Kidney capillary endothelial cell (primary cell): Measurements from ENCODE around the gene SPATA31D4.
"Not testable (repeated sequence)": the region's sequence is repeated elsewhere in the genome, so short reads cannot be mapped to it uniquely, and the experiment has no call there.

Source experiments
- DNase-seq: peaks from one replicate; pipeline ENCODE4 v3.0.0-alpha.2; 2018; ENCODE audit warnings: low spot score

SPATA31D4 gene

DNA sequence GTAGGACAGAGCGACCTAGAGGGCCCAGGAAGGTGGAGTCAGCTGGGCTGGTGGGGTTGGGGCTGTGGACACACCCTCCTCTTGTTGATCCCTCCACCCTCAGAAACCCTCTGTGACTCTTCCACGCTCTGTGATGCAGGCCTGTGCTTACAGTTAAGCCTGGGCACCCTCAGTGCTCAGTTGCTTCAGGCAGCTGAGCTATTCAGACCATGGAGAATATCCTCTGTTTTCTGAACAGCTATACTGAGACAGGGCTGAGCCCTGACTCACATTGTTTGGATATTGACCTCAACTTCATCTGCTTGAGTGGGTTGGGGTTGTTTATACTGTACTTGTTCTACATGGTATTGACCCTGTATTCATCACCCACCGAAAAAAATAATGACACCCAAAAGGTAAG is at the start of gene SPATA31D4:
Gene SPATA31D4 (plus strand): TSS at position 124 of the 400 bp plus-strand sequence. CDS start 86 bp downstream, at position 210.
- DNase-seq = not testable (repeated sequence)

DNA sequence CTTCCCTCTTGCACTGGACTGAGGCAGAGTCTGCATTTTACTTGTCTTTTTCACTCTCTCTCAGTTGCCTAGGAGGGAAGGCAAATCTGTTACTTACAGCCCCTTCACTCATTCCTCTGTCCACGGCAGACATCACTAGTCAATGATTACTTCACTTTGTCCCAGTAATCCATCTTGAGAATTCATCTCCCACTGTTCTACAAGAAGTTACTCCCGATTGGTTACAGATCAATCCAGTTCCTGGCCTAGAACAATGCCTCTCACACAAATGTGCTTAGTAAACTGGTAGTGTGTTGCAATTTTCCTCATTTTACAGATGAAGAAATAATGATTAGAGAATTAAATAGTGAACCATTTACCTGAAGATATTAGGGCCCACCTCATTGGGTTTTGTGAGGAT is 49.7 kb upstream of the SPATA31D4 start:
- no peak for DNase-seq

DNA sequence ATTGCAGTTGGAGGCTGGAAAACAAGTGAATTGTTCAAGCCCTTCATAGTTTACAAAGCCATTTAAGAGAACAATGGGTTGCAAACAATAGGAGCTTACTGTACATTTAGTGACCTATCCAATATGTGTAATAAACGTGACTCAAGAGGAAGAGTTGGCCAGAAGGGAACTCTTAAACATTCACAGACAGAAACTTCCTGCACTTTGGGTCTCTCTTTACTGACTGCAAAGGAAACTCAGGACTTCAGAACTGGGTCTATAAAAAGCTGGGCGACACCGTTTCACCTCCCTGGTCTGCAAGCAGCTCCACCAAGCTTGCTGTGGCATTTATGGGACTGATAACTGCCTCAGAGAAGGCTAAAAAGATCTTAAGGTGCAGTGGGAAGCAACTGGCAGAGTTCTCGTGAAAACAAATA is 48.7 kb upstream of the SPATA31D4 start:
- peak; percentile 96 for DNase-seq

DNA sequence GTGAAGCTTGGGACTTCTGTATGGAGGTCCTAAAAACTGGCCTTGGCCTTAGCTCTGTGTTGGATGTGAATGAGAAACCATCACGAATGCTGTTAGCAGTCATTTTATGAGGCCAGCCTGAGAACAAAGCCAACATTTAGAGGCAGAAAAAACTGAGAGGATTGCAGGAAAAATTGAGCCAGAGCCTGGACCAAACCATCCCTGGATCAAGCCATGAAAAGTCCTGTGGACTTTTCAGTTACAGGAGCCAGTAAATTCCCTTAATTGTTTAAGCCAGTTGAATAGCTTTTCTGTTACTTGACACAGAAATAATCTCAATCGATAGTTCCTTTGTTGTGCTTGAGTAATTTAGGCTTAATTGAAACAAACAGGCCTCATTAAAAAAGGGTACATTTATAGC is 42.6 kb upstream of the SPATA31D4 start:
- DNase-seq = no peak

DNA sequence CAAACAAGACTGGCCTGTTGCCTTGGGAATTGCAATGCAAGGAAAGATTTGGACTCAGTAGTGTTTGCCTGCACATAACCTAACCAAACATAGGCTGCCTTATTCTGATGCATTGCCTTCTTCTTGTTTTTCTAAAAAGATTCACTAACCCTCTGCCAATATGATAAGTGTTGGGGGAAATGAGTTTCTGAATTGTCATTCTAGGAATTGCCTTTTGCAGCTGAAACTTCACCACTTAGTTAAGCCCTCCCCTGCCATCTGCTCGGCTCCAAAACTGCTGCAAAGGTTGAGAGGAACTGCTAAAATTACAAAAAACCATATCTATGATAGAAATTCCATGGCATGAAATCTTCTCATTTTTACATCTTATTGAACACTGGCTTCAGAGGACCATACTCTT is 41.6 kb upstream of the SPATA31D4 start:
- DNase-seq = no peak

DNA sequence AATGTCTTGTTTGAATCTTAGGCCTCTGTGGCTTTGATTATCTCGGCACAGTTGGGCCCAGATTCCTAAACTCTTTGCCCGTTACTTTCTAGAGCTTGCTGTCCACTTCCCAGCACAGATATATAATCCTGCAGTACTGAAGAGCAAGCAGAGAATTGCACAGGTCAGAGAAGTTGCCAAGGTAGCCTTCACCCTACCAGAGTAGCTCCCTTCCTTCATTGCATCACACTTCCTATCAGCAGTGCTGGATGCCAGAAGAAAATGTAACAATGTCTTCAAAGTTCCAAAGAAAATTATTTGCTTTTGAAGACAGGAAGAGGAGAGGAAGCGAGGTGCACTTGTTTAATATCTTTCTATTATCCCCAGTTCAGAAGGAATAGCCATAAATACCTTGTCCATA is 38.1 kb upstream of the SPATA31D4 start:
- no peak for DNase-seq

DNA sequence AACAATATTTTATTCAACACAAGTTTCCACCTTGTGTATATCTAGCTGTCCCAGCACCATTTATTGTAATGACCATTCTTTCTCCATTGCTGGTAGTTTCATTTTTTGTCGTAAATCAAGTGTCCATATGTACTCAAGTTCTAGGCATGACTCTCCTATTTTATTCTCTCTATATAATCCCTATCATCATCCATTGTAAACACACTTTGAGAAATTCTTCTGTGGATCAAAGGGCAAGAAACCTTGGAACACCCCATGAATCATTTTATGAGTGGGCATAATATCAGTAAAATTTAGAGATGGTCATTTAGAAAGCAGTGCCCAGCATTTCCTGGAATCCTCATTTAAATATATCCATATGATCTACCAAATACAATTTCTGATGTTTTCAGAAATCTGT is 35.8 kb upstream of the SPATA31D4 start:
- no peak for DNase-seq

DNA sequence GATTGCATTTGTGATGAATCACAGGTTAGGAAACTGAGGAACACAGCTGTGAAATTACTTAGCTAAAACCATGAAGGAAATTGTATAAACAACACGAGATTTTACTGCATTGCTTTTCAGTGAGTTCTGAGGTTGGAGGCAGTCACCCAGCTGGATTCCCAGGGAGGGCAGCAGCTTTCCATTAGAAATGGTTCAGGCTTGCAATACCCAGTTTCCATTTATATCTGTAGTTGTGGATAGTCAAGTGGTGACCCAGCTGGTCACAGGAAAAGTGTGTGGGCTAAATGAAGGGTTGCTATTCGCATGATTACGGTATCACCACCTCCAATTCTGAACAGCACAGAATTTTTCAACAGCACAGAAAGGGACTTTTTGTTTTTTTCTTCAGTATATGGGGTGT is 34.3 kb upstream of the SPATA31D4 start:
- DNase-seq = no peak

DNA sequence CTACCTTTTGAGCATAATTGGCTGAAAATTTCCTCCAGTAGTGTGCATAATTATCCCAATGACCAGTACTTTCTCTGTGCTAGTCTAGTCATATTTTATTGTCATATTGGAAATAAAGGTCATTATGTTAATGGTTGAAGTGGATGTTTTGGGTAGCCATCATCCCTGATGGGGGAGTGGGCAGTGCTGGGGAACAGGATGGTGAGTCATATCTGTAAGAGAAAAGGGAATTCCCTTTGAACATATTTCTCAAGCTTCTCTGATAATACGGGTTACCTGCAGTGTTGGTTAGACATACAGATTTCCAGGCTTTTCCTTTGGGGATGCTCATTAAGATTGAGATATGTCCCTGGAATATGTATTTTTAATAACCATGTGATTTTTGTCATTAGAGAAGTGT is 33.3 kb upstream of the SPATA31D4 start:
- no peak for DNase-seq

DNA sequence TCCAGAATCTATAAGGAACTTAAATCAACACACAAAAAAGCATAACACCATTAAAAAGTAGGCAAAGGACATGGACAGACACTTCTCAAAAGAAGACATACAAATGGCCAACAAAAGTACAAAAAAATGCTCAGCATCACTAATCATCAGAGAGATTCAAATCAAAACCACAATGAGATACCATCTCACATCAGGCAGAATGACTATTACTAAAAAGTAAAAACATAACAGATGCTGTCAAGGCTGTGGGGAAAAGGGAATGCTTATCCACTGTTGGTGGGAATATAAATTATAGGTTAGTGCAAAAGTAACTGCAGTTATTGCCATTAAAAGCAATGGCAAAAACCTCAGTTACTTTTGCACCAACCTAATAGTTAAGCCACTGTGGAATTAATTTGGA is 32.2 kb upstream of the SPATA31D4 start:
- DNase-seq = no peak

DNA sequence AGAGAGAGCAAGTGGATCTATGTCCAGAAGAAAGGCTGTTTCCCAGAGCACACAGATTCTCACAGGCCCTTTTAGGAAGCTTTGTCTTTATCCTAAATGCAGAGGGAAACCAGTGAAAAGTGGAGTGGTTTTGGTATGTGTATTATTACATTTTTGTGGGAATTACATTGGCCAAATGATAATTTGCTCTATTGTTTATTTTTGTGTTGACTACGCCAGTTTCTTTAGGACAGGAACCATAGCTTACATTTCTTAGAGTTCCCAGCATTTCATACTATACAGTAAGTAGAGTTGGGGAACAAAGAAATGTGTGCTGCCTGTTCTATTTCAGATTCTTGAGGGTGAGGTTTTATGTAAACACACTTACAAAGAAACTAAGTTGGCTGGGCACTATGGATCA is 29.4 kb upstream of the SPATA31D4 start:
- no peak for DNase-seq

DNA sequence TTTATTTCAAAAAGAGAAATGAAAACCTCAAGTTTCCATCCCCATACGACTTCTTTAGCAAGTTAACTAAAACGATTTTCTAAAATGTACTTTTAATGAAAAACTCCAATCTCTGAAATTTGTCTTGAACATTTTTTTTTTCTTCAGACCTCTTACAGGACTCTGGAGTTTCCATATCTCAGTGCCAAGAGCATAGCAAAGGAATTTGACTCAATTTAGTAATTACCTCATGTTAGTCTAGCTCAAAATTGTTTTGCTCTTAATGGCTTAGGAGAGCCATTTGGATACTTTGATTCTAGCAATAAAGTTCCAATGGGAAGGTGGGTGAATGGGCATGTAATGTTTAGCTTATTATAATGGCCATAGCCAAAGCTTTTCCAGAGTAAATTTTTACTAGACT is 26.0 kb upstream of the SPATA31D4 start:
- DNase-seq = no peak

DNA sequence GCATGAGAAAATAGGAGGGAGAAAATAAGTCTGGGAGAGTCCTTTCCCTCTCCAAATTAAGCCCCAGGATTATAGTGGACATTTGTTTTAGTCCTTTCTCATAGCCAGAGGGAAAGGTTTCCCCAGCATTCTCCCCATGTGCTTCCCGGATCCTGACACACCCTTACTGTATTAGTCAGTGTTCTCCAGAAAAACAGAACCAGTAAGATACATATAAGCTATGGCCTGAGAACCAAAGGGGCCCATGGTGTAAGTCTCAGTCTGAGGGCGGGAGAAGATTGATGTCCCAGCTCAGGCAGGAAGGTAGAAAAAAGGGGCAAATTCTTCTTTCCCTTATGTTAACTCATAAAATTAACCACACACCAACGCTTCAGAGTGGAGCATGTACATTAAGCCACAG is 25.6 kb upstream of the SPATA31D4 start:
- no peak for DNase-seq

DNA sequence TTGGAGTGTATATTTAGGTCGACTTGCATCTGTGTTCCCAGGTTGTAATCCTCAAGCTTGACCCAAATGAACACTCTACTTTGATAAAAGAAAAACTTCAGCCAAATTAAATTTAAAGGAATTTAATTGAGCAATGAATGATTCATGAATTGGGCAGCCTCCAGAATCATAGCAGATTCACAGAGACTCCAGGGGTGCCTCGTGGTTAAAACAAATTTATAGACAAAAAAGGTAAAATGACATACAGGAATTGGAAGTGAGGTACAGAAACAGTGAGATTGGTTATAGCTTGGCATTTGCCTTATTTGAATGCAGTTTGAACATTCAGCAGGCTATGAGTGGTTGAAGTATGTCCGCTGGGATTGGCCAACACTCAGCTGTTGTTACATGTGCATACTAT is 21.6 kb upstream of the SPATA31D4 start:
- no peak for DNase-seq

DNA sequence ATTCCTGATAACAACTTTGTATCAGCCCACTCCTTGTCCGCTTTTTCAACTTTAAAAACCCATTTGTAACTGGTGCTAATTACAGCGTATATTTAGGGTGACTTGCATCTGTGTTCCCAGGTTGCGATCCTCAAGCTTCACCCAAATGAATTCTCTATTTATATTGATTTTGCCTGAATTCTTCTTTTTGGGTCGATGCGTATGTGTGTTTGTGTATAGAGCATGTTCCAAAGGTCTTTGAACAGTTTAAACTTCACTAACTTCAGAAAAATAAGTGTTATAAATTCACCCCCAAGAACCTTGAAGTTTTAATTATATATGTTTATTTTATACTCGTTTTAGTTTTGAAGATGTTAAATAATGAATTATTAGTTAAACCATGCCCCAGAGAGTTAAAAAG is 16.1 kb upstream of the SPATA31D4 start:
- DNase-seq = no peak

DNA sequence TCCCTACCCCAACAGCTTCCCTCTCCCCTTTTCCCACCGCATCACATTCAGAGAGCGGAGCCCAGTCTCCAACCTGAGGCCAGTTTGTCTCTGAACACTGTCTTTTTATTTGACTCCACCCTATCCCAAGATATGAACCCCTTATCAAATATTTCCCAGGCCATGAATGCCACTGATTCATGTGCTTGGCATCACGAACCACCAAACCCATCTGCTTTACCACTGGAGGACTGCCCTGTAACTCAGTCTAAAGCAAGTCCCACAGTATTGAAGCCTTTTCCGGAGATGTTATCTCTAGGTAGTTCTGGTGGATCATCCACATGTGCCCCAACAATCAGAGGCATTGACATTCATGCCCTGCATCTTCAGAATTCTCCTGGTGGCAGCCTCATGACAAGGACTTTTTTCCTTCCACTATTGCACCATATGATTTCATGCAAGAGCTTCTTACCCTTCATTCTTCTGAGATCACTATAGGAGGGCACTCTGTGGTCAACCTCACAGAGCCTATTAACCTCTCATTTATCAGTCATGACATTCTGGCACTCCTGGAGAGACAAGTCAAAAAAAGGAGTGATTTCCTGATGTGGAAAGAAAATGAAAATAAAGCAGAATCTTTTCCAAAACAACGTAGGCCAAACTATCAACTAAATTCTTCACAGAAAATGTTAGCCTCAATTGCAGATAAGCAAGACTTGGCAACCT is 12.3 kb upstream of the SPATA31D4 start:
- DNase-seq = no peak

DNA sequence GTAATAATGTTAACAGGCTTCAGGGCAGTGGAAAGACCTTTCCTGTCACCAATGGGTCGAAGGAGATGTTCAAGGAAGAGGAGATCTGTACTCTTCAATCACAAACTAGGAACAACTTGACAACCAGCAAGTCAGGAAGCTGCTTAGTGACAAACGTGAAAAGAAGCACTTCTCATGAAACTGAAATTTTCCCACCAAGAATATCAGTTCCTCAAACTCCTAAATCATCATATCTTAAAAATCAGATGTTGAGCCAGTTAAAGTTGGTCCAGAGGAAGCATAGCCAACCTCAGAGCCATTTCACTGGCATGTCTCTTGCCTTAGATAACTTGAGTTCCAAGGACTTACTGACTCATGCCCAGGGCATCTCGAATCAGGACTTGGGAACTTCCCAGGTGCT is 9.7 kb upstream of the SPATA31D4 start:
- DNase-seq = not testable (repeated sequence)

DNA sequence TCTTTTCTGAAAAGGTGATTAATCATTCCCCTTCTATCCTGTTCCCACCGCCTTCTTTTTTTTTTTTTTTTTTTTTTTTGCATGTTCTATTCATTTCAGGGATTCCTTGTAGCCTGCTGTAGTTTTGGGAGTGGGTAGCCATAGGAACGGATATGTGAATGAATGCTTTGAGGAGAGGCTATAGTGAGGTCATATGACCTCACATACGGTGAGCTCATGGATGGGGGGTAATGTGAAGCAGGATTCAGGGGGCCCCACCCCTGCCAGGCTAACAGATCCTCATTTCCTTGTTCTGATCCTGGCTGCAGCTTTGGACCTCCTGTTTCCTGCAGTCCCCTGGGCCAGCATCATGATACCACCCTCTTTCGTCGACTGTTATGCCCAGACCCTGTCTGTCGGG is 1.9 kb downstream of the SPATA31D4 start:
- not testable (repeated sequence) for DNase-seq

DNA sequence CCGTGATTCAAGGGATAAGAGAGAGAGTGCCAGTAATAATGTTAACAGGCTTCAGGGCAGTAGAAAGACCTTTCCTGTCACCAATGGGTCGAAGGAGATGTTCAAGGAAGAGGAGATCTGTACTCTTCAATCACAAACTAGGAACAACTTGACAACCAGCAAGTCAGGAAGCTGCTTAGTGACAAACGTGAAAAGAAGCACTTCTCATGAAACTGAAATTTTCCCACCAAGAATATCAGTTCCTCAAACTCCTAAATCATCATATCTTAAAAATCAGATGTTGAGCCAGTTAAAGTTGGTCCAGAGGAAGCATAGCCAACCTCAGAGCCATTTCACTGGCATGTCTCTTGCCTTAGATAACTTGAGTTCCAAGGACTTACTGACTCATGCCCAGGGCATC is 5.3 kb downstream of the SPATA31D4 start:
- DNase-seq = not testable (repeated sequence)

DNA sequence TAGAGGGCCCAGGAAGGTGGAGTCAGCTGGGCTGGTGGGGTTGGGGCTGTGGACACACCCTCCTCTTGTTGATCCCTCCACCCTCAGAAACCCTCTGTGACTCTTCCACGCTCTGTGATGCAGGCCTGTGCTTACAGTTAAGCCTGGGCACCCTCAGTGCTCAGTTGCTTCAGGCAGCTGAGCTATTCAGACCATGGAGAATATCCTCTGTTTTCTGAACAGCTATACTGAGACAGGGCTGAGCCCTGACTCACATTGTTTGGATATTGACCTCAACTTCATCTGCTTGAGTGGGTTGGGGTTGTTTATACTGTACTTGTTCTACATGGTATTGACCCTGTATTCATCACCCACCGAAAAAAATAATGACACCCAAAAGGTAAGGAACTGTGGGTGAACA is 15.2 kb downstream of the SPATA31D4 start, which contains the start of gene SPATA31D3:
Gene SPATA31D3 (plus strand): TSS at position 108 of the 400 bp plus-strand sequence. CDS start 86 bp downstream, at position 194.
- not testable (repeated sequence) for DNase-seq

DNA sequence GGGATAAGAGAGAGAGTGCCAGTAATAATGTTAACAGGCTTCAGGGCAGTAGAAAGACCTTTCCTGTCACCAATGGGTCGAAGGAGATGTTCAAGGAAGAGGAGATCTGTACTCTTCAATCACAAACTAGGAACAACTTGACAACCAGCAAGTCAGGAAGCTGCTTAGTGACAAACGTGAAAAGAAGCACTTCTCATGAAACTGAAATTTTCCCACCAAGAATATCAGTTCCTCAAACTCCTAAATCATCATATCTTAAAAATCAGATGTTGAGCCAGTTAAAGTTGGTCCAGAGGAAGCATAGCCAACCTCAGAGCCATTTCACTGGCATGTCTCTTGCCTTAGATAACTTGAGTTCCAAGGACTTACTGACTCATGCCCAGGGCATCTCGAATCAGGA is 20.4 kb downstream of the SPATA31D4 start:
- DNase-seq = not testable (repeated sequence)

DNA sequence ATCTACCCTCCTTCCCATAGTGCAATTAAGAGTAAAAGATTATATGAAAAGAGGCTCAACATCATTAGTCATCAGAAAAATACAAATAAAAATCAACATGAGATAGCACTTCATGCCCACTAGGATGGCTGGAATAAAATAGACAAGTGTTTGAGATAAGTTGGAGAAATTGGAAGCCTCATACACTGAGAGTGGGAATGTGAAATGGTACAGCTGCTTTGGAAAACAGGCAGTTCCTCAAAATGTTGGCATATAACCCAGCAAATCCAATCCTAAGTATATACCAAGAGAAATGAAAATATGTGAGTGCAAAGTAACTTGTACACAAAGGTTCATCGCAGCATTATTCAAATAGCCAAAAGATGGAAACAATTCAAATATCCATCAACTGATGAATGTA is 24.9 kb downstream of the SPATA31D4 start:
- DNase-seq = no peak

DNA sequence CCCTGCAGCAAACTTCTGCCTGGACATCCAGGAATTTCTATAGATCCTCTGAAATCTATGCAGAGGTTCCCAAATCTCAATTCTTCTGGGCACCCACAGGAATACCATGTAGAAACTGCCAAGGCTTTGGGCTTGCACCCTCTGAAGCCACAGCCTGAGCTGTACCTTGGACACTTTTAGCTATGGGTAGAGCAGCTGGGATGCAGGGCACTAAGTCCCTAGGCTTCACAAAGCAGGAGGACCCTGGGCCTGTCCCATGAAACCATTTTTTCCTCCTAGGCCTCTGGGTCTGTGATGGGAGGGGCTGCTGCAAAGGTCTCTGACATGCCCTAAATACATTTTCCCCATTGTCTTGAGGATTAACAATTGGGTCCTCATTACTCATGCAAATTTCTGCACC is 27.4 kb downstream of the SPATA31D4 start:
- DNase-seq = no peak
